ENCODE results near the gene GTF2E1.
"Not testable (repeated sequence)": the region's sequence is repeated elsewhere in the genome, so short reads cannot be mapped to it uniquely, and the experiment has no call there.

GTF2E1 gene

DNA sequence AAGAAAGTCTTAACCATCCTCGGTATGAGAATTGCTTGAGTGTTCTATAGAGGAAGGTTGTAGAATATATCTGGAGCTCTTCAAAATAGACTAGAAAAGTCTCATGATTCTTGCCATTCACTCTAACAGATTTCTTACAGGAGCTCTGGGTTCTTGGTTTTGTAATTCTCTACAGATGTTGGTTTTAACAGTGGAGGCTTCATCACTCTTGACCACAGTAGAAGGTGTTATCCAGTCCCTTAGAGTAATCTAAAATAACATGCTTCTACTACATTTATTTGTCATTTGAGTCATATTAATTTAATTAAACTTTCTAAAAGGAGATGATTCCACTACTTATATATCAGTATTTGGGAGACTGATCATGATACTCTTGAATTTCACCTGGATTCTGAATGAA is 9.7 kb downstream of the GTF2E1 start:
- no peak for DNase-seq
- Mint-ChIP-seq H3K27me3 (ENCODE audit: low read depth, poor library complexity) (no peaks in the 10 kb centered on the region), H3K27ac (no peak overlapping the region), H3K9me3 (peaks cover 12% of the 10 kb centered on the region), H3K36me3 (ENCODE audit: low read depth) (peaks cover 61% of the 10 kb centered on the region), H3K4me1 (no peaks in the 10 kb centered on the region), H3K4me3 (no peak overlapping the region)
- TF ChIP-seq, protein P1, sequence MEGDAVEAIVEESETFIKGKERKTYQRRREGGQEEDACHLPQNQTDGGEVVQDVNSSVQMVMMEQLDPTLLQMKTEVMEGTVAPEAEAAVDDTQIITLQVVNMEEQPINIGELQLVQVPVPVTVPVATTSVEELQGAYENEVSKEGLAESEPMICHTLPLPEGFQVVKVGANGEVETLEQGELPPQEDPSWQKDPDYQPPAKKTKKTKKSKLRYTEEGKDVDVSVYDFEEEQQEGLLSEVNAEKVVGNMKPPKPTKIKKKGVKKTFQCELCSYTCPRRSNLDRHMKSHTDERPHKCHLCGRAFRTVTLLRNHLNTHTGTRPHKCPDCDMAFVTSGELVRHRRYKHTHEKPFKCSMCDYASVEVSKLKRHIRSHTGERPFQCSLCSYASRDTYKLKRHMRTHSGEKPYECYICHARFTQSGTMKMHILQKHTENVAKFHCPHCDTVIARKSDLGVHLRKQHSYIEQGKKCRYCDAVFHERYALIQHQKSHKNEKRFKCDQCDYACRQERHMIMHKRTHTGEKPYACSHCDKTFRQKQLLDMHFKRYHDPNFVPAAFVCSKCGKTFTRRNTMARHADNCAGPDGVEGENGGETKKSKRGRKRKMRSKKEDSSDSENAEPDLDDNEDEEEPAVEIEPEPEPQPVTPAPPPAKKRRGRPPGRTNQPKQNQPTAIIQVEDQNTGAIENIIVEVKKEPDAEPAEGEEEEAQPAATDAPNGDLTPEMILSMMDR (IDR thresholded peaks at IDR 0.05) = no peak

DNA sequence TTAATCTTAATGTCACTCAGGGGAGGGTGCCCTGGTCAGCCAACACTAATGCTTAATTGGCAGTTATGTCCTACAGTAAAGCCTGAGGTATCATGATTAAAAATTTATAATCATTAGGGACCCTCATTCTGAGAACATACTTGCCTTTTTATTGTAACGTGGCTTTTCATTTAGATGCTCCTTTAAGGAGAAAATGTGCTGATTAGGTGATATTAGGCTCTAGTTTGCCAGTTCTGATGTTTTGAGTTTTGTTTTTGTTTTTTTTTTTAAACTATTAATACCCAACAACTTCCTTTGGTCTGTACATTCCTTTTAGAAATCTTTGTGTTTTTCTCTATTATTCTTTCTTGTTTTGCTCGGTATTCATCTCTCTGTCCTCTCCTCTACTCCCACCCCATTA is 10.3 kb downstream of the GTF2E1 start:
- H3K9me3 Mint-ChIP-seq = peaks cover 13% of the 10 kb centered on the region
- no peaks in the 10 kb centered on the region for H3K4me1 Mint-ChIP-seq
- TF ChIP-seq, protein P1 (IDR thresholded peaks at IDR 0.05) = no peak
- peaks cover 64% of the 10 kb centered on the region for H3K36me3 Mint-ChIP-seq (ENCODE audit: low read depth)
- H3K27ac Mint-ChIP-seq = no peak overlapping the region
- no peaks in the 10 kb centered on the region for H3K27me3 Mint-ChIP-seq (ENCODE audit: low read depth, poor library complexity)
- DNase-seq = no peak
- no peak overlapping the region for H3K4me3 Mint-ChIP-seq

DNA sequence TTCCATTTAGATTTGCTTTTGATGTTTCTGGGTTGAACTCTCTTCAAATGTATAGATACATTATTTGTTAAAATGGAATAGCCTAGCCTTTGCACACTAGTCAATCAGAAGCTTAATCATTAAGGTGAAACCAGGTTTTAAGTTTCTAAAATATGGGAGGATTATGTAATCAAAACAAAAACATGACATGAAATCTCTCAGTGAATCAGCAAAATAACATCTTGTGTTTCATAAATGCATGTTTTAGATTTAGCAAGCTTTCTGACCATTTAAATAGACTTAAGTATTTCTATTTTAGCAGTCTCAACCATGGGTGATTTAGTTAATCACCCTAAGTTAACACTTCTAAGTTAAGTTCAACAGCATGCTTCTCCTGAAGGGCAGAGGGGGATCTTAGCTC is 11.3 kb downstream of the GTF2E1 start:
- H3K9me3 Mint-ChIP-seq = peaks cover 22% of the 10 kb centered on the region
- TF ChIP-seq, protein P1 (IDR thresholded peaks at IDR 0.05) = no peak
- peaks cover 73% of the 10 kb centered on the region for H3K36me3 Mint-ChIP-seq (ENCODE audit: low read depth)
- no peak overlapping the region for H3K4me3 Mint-ChIP-seq
- H3K27me3 Mint-ChIP-seq (ENCODE audit: low read depth, poor library complexity) = no peaks in the 10 kb centered on the region
- no peak overlapping the region for H3K27ac Mint-ChIP-seq
- DNase-seq = no peak
- H3K4me1 Mint-ChIP-seq = no peaks in the 10 kb centered on the region

DNA sequence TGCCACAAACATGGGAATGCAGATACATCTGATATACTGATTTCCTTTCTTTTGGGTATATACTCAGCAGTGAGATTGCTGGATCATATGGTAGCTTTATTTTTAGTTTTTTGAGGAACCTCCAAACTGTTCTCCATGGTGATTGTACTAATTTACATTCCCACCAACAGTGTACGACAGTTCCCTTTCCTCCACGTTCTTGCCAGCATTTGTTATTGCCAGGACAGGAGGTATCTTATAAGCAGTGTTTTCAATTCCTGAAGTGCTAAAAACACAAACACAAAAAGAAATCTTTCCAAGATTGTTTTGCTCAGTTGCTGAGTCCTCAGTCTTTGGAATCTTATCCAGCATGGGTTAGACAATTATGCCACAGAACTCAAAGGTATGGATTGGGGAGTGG is 13.5 kb downstream of the GTF2E1 start:
- Mint-ChIP-seq H3K4me3 (no peak overlapping the region), H3K9me3 (peaks cover 38% of the 10 kb centered on the region), H3K27me3 (ENCODE audit: low read depth, poor library complexity) (no peaks in the 10 kb centered on the region), H3K27ac (no peak overlapping the region), H3K4me1 (no peaks in the 10 kb centered on the region), H3K36me3 (ENCODE audit: low read depth) (peaks cover 89% of the 10 kb centered on the region)
- TF ChIP-seq, protein P1 (IDR thresholded peaks at IDR 0.05) = no peak
- no peak for DNase-seq

DNA sequence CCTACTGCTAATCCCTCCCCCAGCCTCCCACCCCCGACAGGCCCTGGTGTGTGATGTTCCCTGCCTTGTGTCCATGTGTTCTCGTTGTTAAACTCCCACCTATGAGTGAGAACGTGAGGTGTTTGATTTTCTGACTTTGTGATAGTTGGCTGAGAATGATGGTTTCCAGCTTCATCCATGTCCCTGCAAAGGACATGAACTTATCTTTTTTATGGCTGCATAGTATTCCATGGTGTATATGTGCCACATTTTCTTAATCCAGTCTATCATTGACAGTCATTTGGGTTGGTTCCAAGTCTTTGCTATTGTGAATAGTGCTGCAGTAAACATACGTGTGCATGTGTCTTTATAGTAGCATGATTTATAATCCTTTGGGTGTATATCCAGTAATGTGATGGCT is 16.0 kb downstream of the GTF2E1 start:
- not testable (repeated sequence) for DNase-seq; H3K4me1 Mint-ChIP-seq; H3K27ac Mint-ChIP-seq; H3K27me3 Mint-ChIP-seq (ENCODE audit: low read depth, poor library complexity); H3K4me3 Mint-ChIP-seq
- peaks cover 84% of the 10 kb centered on the region for H3K36me3 Mint-ChIP-seq (ENCODE audit: low read depth)
- peaks cover 38% of the 10 kb centered on the region for H3K9me3 Mint-ChIP-seq

DNA sequence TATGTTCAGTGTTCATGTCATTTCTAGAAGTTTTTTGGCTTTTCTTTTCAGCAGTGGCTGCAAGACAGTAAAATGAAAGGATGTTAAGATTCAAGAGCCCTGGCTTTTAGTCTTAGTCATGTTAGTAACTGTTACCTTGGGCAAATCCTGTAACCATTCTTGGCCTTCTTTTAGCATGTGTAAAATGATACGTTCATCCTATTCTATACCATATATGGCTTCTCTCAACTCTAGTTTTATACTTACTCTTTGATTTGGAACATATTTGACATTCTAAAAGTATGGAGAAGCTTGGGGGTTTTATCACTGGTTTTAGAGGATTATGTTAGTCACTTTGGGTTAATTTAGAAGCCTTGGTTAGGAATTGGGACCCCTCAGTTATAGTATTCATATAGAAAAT is 20.1 kb downstream of the GTF2E1 start:
- Mint-ChIP-seq H3K4me1 (peaks cover 33% of the 10 kb centered on the region), H3K9me3 (peaks cover 27% of the 10 kb centered on the region), H3K36me3 (ENCODE audit: low read depth) (peaks cover 44% of the 10 kb centered on the region), H3K4me3 (no peak overlapping the region), H3K27me3 (ENCODE audit: low read depth, poor library complexity) (no peaks in the 10 kb centered on the region), H3K27ac (no peak overlapping the region)
- no peak for DNase-seq
- TF ChIP-seq, protein P1 (IDR thresholded peaks at IDR 0.05) = no peak
